Hippocampal formation (tissue), 2 donors: ENCODE measurements around the gene EIF4E1B.

Experiments
- DNase-seq, 2 donors: peaks; one replicate each; lab custom pipeline; 2025; lab: John Stamatoyannopoulos, UW

EIF4E1B gene

DNA sequence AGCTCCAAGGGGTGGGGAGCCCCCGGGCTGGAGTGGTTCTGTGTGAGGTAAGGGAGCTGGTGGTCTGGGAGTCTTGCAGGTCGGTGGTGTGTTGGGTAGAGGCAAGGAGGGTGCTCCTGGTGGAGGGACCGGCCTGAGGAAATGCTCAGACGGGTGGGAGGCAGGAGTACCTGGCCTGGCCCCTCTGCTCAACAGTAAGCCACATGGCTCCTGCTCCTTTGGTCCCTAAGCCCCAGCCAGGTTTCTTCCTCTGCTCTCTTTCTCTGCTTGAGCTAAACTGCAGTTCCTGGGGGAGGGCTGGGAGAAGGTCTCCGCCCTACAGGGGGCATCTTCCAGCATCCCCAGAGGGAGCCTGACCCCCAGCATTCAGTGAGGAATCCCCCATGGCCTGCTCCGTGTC, 34.0 kb downstream of the EIF4E1B start:
- no peak for DNase-seq

- no peak for DNase-seq
These were observed 34.4 kb downstream of the EIF4E1B start for GRCh38 chr5:176664886-176665285.

GRCh38 chr5:176665517-176665916, 35.0 kb downstream of the EIF4E1B start:
- no peak for DNase-seq

GRCh38 chr5:176667637-176668036, 37.2 kb downstream of the EIF4E1B start:
- DNase-seq = no peak

DNA sequence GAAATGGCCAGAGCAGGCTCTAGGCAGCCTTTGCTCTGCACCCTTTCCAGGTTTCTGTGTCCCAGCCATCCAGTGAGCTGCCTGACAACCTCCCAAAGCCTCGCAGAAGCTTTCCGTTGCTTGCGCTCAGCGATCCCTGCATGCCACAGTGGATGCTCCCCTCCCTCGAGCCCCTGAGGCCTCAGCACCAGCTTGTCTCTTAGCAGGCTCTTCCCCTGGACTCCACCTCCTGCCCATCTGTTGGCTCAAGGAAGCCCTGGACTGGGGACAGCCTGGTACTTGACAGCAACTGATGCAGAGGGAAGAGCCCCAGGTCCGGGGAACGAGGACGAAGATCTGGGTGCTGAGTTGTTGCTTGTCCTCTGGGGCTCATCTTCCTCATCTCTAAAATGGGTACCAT, 40.0 kb downstream of the EIF4E1B start:
- DNase-seq = no peak

DNA sequence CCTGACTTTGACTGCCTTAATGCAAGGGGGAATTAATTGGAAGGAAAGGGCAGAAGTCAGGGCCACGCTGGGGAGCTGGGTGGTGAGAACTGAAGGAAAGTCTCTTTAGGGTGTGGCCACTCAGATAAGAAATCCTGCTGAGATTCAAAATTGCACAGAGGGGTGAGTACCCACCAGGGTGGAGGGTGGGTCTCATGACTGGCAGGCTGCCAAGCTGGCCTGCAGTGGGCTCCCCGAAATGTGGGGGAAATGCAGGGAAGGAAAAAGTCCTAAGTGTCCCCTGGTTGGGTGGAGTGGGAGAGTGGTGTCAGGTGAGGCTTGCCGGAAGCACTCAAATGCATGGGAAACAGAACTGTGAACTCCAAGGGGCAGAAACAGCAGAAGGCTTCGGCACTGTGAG, 40.9 kb downstream of the EIF4E1B start:
- DNase-seq = no peak

DNA sequence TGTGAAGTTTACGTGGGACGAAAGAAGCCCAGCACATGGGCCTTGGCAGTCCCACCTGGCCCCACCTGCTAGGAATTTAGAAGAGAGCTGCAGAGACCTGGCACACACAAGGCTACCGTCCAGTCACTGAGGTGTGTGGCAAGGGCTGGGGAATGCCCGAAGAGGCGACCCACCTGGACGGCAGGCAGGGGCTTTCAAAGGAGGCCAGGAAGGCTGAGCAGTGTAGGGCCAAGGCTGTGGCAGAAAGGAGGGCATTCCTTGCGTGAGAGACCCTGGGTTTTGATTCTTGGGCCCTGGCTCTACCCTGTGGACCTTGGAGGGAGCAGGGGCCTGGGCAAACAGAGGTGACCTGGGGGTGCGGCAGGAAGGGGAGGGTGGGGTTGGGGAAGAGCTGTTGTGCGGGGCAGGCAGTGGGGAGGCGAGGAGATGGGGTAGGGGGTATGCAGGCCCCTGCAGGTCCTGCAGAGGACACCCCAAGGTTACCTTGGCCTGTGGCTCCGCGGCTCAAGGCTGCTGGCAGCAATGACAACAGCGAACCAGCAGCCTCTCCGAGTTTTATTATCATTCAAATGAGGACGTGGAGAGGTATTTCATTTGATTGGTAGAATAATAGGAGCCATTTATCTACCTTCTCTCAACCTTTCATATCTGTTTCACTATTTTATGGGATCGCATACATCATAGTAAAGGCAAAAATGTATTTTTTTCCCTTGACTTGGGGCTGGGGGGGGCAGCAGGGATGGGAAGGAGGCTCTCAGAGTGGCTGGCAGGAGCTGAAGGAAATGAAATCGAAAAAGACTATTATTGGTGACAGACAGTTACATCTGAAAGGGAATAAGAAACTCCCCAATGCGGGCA, 41.6 kb downstream of the EIF4E1B start:
- no peak for DNase-seq

GRCh38 chr5:176673651-176674583, 43.4 kb downstream of the EIF4E1B start:
- no peak for DNase-seq

GRCh38 chr5:176674799-176675198, 44.3 kb downstream of the EIF4E1B start:
- no peak for DNase-seq

- DNase-seq = no peak
These were observed 45.3 kb downstream of the EIF4E1B start for GRCh38 chr5:176675676-176676360.

DNA sequence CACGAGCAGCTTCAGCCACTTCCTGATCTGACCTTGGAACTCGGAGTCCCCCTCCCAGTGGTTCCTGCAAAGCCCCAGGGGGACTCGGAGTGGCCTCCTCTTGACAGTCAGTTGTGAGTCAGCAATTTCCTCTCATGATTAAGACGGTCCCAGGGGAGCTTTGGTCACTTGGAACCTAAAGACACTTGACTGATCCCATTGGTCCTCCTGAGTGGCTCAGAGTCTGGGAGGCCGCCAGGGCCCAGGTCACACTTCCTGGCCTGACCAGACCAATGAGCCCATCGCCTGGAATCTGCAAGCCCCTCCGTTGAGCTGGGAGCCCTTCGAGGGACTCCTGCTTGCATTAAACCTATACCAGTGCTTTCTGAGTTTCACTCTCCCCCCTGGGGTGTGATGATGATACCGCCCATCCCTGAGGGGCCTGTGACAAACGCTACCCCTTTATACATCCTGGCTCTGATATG, 45.9 kb downstream of the EIF4E1B start:
- DNase-seq = no peak

- no peak for DNase-seq
These were observed 46.9 kb downstream of the EIF4E1B start for GRCh38 chr5:176677209-176677939.

- no peak for DNase-seq
These were observed 48.1 kb downstream of the EIF4E1B start for GRCh38 chr5:176678584-176678983.

- no peak for DNase-seq
These were observed 49.1 kb downstream of the EIF4E1B start for GRCh38 chr5:176679365-176680225.

DNA sequence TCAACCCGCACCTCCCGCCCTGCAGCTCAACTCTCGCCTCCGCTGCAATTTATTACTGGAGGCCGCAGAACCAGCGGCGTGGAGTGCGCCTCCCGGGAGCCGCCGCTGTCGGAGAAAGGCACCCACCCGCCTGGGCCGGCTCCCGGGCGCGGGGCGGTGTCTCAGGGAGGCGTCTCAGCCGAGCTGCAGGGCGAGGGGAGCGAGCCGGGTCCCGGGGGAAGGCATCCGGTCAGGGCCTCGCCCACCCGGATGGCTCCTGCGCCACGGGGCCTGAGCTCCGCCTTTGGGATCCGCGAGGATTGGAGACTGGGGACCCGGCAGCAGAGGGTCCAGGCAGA, 49.7 kb downstream of the EIF4E1B start:
- DNase-seq = no peak

DNA sequence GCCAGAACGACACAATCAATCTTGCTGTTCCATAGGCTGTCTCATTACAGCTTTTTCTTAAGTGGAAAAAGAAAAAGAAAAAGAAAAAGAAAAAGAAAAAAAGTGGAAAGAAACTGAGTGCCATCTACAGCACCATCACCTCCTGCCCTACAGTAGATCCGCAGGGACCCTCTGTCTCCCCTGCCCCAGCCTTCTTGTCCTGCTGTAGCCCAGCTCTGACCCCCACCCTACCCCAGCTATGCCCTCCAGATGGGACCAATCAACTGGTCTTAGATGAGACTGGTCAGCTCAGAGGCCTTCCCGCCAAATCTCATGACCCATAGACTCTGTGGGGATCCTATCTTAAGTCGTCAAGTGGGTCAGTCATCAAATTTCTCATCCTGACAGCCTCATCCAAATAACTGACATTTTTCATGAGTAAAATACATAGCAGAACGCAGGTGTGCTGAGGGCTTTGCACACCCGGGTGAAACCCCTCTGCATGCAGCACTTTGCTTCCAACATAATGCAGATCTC, 51.6 kb downstream of the EIF4E1B start:
- DNase-seq = no peak

DNA sequence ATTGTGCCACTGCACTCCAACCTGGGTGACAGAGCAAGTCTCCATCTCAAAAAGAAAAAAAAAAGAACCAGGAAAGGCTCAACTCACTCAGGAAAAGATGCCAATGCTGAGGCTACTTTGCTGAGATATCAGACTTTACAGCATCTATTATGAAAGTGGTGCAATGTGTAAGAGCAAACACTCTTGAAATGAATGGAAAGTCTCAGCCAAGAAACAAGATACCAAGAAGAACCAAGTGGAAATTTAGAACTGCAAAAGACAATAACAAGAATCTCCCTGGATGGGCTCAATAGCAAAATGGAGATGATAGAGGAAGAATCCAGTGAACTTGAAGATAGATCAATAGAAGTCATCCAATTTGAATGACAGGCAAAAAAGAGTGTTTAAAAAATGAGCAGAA, 54.5 kb downstream of the EIF4E1B start:
- no peak for DNase-seq

- DNase-seq = no peak
These were observed 56.8 kb downstream of the EIF4E1B start for GRCh38 chr5:176687247-176687646.

GRCh38 chr5:176687881-176688280, 57.4 kb downstream of the EIF4E1B start:
- no peak for DNase-seq

DNA sequence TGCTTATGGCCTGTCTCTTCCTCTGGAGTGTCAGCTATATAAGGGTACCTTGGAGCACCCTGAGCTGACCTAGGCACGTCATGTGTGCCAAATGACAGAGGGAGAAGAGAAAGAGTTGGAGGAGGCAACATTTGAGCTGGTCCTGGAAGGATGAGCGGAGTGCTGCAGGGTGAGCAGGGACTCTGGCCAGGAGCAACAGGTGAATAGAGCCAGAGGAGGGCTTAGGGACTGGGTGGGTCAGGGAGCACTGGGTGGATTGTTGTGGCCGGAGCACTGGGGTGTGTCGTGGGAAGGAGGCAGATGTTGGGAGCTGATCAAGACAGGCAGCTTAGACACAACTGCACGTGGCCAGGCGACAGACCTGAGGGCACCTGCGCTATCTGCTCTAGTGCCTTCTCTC, 60.4 kb downstream of the EIF4E1B start:
- no peak for DNase-seq
